H54 (cell line): ENCODE results near the gene SH2D3C.
"Not testable (repeated sequence)": the region's sequence is repeated elsewhere in the genome, so short reads cannot be mapped to it uniquely, and the experiment has no call there.

Source experiments
- DNase-seq: peaks from one replicate; pipeline ENCODE4 v3.0.0; 2011; ENCODE audit warnings: low spot score, mixed read lengths; ENCODE audit not compliant: insufficient read length
- FAIRE-seq: peaks from 3 replicates; lab custom pipeline; 2011; peaks lifted over from hg19 to GRCh38; lab: Jason Lieb, UNC
- POLR2A ChIP-seq: IDR thresholded peaks from 2 replicates; pipeline ENCODE4 v1.6.1; 2011; ENCODE audit warnings: low read depth, mild to moderate bottlenecking, low read length

The SH2D3C gene

DNA sequence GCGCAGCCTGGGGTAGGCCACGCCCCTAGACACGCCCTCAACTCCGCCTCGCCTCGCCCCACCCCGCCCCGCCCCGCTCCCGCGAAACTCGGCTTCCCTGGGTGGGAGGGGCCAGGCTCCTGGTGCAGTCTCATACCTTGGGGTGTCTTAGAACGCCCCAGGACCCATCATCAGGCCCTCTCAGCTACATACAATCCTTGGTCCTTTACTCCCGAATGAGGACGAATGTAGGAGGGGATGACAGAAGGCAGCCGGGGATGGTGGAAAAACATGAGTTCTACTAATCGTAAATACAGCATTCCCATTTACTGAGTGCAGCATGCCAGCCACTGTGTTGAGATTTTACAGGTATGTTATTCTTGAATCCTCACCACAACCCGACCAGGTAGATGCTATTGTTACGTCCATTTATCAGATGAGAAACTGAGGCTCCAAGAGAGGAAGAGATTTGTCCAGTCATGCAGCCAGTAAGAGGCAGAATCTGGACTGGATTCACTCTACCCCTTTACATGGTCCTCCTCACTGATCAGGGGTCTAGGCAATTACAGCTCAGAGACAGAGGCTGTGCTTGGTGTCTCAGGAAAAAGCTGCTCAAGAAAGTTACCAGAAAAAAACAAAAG, 6.8 kb downstream of the SH2D3C start:
- DNase-seq (no peak), FAIRE-seq (no peak)
- TF ChIP-seq POLR2A, result no peak

- FAIRE-seq (peak; percentile 93), DNase-seq (peak; percentile 99)
- TF ChIP-seq POLR2A, result peak; percentile 45; the same call in 1 of the 2 replicates
Observed at GRCh38 chr9:127770905-127771569, 7.4 kb downstream of the SH2D3C start.

- no peak for FAIRE-seq
- DNase-seq, result no peak
- no peak for TF ChIP-seq POLR2A
Observed at GRCh38 chr9:127770583-127770904, 7.9 kb downstream of the SH2D3C start.

DNA sequence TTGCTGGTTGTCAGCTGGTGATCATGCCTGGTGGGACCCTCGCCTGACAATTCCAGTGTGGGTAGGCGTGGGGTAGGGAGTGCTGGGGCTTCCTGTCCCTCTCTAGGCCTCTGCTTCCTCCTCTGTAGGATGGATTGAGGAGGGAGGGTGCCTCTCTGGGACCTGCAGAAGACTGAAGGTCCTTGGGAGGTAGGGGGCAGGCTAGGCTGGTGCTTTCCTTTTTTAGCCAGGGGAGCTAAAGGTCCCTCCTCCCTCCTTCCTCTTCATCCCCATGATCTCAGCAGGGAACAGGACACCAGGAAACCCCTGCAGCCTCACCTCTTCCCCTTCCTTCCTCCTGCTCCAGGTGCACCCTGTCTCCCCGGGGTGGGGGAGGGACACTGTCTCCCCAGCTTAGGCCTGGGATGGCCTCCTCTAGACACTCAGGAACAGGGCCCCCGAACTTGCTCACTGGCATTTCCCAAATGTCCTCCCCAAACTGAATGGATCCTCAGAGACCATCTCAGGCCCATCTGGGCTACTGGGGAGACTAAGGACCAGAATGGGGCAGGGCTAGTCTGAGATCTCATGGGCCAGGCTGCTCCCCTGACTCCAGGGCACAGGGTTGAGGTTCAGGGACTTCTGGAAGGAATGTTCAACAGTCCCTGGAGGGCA, 8.4 kb downstream of the SH2D3C start:
- no peak for DNase-seq
- TF ChIP-seq POLR2A, result no peak
- FAIRE-seq, result no peak

DNA sequence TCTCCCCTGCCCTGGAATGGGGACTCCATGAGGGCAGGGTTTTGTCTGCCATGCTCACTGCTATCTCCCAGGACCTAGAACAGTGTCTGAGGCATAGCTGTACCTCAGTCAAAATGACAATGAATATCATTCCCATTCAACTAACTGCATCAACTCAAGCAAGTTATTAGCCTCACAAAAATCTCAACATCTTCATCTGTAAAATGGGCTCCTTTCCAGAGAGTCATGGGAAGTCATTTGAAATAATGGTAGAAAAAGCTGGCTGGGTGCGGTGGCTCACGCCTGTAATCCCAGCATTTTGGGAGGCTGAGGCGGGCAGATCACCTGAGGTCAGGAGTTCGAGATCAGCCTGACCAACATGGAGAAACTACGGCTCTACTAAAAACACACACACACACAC, 9.4 kb downstream of the SH2D3C start:
- DNase-seq (no peak), FAIRE-seq (no peak)
- TF ChIP-seq POLR2A, result no peak

- DNase-seq (no peak), FAIRE-seq (no peak)
- TF ChIP-seq POLR2A, result no peak
Observed at GRCh38 chr9:127768698-127769097, 9.8 kb downstream of the SH2D3C start.

GRCh38 chr9:127767909-127768331, 10.5 kb downstream of the SH2D3C start:
- no peak for FAIRE-seq
- TF ChIP-seq POLR2A, result no peak
- no peak for DNase-seq

DNA sequence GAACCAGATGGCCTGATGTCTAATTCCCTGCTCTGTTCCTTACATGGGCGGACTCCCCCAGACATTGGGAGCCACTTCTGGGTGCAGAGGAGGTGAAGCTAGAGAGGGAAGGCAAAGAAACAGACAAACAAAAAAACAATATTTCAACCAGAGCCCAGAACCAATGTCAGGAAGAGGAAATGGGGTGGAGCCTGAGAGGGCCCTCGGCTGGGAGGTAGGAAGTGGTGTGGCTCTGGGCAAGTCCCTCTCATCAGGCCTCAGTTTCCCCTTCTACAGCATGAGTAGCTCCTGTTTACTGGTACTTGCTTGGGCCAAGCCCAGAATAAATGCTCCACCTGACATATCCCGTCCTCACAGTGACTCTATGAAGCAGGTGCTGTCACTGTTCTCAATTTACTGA, 11.1 kb downstream of the SH2D3C start:
- no peak for TF ChIP-seq POLR2A
- DNase-seq (no peak), FAIRE-seq (no peak)

DNA sequence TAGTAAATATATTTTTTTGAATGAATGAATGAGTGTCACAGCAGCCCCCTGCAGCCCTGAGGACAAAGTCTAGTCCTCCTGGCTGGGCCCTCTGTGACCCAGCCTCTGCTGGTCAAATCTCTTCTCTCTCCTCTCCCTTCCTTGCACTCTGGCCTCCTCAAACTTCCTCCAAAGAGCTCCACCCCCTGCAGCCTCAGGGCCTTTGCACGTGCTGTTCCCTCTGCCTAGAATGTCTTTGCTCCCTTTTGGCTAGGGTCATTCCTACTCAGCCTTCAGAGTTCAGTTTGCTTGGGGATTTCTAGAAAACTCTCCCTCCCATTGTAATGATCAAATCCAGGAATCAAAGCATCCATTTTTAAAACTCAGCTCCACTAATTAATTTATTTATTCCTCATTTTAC, 13.0 kb downstream of the SH2D3C start:
- DNase-seq, result no peak
- no peak for FAIRE-seq
- no peak for TF ChIP-seq POLR2A

DNA sequence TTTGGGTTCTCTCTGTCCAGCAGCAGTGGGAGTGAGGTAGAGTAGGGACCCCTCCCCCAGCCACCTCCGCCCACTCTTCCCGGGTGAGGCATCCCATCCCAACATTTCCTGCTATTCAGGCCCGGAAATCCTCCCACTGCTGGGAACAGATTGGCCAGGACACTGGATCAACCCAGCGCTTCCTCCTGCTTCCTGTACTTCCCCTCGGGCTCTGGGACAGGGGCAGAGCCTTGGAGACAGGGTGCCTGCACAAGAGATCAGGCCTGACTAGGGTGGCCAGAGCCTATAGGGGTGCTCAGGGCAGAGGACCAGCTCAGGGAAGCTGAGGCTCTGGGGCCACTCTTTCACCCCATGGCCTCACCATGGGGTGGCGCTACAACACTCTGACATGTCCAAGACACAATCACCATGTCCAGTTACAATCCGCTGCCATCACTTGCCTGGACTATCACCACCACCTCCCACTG, 14.5 kb downstream of the SH2D3C start:
- DNase-seq (no peak), FAIRE-seq (no peak)
- no peak for TF ChIP-seq POLR2A

- DNase-seq (no peak), FAIRE-seq (no peak)
- TF ChIP-seq POLR2A, result no peak
Observed at GRCh38 chr9:127762111-127762676, 16.3 kb downstream of the SH2D3C start.

GRCh38 chr9:127761491-127761956, 16.9 kb downstream of the SH2D3C start:
- no peak for TF ChIP-seq POLR2A
- no peak for DNase-seq
- FAIRE-seq, result no peak

GRCh38 chr9:127761061-127761460, 17.4 kb downstream of the SH2D3C start:
- TF ChIP-seq POLR2A, result no peak
- FAIRE-seq, result no peak
- DNase-seq, result no peak

- DNase-seq (no peak), FAIRE-seq (no peak)
- no peak for TF ChIP-seq POLR2A
Observed at GRCh38 chr9:127758843-127759242, 19.6 kb downstream of the SH2D3C start.

DNA sequence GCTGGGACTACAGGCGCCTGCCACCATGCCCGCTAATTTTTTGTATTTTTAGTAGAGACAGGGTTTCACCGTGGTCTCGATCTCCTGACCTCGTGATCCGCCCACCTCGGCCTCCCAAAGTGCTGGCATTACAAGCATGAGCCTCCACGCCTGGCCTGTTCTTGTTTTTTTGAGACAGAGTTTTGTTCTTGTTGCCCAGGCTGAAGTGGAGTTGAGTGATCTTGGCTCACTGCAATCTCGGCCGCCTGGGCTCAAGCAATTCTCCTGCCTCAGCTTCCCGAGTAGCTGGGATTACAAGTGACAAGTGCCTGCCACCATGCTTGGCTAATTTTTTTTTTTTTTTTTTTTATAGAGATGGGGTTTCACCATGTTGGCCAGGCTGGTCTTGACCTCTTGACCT, 21.7 kb downstream of the SH2D3C start:
- not testable (repeated sequence) for FAIRE-seq, DNase-seq
